Body of pancreas (tissue), 4 donors: ENCODE results near the gene TAS1R3.

Experiments
- POLR2A ChIP-seq, 3 donors: fragments of 450-650 bp; IDR thresholded peaks; one replicate each; pipeline ENCODE4 v1.6.1; 2016; ENCODE audit warnings: antibody characterized with exemption in 3 of 3, mild to moderate bottlenecking in 2 of 3
- TF ChIP-seq, protein P1 (sequence below), 7 experiments: fragments of 450-650 bp in 4 of 7; fragments of 200-600 bp in 3 of 7; sonication (generic) in 3 of 7; IDR thresholded peaks; one replicate each; pipeline ENCODE4 v1.5.1; 2016 to 2019; ENCODE audit warnings: antibody characterized with exemption in 7 of 7

DNA sequence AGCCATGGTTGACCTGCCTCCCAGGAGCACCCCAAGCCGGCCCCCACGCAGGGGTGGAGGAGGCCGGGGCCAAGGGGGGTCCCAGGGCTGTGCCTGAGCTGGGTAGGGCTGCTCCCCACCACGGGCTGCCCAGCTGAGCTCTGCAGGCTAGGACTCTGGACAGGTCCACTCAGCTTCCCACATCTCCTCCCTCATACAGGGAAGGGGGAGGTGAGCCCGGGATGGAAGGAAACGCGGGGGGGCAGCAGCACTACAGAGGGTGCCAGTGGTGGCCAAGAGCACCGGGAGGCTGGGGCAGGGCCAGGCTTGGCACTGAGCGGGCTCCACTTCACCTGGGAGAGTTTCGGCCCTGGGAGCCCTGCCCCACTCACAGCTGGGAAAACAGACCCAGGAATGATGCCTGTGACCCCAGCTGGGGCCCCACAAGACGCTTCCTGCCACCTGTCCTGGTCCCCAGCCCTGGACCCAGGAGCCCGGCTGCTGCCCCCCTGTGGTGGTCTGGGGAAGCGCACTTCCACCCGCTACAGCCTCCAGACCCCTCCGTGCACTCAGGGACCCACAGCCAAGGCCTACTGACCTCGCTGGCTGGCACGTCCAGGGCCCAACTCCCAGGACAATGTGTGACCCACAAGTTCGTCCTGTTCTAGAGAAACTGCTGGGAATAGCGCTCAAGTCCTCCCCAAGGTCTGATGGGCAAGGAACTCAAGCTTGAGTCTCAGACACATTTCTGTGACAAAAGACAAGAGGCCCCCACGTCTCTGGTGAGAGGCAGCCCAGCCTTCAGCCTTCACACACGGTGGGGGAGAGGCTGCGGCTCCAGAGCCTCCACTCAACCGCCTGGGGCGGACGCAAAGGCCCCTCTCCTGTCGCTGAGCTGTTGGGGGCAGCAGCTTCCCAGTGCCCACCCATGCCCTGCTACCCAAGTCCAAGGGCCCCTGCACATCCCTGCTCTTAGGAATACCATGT lies 40.9 kb downstream of the TAS1R3 start:
- TF ChIP-seq POLR2A (IDR thresholded peaks at IDR 0.05) = no peak
- TF ChIP-seq, protein P1, sequence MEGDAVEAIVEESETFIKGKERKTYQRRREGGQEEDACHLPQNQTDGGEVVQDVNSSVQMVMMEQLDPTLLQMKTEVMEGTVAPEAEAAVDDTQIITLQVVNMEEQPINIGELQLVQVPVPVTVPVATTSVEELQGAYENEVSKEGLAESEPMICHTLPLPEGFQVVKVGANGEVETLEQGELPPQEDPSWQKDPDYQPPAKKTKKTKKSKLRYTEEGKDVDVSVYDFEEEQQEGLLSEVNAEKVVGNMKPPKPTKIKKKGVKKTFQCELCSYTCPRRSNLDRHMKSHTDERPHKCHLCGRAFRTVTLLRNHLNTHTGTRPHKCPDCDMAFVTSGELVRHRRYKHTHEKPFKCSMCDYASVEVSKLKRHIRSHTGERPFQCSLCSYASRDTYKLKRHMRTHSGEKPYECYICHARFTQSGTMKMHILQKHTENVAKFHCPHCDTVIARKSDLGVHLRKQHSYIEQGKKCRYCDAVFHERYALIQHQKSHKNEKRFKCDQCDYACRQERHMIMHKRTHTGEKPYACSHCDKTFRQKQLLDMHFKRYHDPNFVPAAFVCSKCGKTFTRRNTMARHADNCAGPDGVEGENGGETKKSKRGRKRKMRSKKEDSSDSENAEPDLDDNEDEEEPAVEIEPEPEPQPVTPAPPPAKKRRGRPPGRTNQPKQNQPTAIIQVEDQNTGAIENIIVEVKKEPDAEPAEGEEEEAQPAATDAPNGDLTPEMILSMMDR (IDR thresholded peaks at IDR 0.05) = peak; percentile 81 to 97 (median 85)
